NCI-H345 (cell line): Measurements from ENCODE around the gene TDP2.

Experiments
- DNase-seq: peaks from one replicate; lab custom pipeline; 2025; lab: John Stamatoyannopoulos, UW

The TDP2 gene

DNA sequence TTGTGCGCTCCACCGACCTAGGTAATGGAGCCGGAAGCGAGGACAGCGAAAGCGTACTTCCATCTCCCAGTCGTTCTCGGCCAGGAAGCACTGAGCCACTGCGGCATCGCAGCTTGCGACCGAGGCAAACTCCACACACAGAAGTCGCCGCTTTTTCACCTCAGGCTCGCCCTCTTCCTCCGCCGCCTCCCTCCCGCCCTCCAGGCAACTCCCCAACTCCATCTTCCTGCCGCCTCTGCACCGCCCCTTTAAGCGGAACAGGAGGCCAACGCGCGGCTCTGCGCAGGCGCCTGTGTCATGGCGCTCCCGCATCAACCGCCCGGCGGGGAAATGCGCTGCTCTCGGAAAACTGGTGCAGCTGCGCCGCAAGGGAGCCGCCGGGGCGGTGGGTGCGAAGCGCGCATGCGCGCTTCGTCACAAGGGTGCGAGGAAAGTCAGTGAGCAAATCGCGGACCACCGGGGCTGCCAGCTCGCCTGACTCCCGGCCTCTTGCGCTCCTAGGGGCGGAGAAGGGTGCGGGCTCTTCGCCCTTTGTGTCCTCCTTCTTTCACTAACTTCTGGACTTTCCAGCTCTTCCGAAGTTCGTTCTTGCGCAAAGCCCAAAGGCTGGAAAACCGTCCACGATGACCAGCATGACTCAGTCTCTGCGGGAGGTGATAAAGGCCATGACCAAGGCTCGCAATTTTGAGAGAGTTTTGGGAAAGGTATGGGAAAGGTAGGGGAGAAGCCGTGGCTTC, at the start of gene TDP2, which contains the start of gene ACOT13:
Gene TDP2, minus strand, starts transcription at position 259 of the 737 bp plus-strand sequence. Its CDS starts 37 bp downstream, at position 222.
Gene ACOT13, plus strand, starts transcription at position 437 of the 737 bp plus-strand sequence. Its CDS starts 187 bp downstream, at position 624.
- DNase-seq: peak; percentile 97

DNA sequence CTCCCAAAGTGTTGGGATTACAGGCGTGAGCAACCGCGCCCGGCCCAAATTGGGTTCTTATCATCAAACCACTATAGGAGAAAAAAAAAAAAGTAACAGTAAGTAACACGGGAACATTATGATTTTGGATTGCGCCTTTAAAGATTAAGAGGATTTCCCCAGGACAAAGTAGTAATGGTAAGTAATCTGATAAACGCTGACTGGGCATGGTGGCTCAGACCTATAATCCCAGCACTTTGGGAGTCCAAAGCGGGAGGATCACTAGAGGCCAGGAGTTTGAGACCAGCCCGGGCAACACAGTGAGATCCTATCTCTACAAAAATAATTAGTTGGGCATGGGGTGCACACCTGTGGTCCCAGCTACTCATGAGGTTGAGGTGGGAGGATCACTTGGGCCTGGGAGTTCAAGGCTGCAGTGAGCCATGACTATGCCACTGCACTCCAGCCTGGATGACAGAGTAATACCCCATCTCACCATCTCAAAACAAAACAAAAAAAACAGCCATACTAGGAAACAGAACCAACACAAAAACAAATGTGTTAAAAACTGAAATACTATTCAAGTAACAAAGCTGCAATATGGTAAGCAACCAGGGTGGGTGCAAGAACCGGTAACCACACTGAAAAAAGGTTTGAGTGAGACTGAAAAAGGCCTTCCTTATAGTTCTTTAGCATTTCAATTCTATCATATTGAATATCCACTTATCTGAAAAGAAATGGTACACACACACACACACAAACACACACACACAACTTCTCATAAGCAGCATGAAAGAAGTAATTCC, 44.0 kb upstream of the TDP2 start:
- no peak for DNase-seq

GRCh38 chr6:24709014-24709711, 42.5 kb upstream of the TDP2 start:
- no peak for DNase-seq

DNA sequence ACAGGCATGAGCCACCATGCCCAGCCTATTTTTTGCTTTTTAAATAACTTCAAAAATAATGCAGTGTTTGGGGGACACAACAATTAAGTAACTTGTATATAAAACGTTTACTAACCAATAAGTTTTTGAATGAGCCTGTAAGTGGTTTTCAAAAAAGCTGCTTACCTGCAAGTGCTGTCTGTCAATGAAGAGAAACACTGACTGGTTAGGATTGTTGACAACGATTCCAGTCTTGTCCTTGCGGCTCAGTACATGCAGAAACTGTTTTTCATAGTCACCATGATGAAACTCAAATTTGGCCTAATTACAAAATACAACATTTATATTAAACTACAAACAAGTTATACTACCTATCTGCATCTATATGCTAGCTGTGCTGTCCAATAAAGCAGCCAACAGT, 41.9 kb upstream of the TDP2 start:
- DNase-seq: no peak

DNA sequence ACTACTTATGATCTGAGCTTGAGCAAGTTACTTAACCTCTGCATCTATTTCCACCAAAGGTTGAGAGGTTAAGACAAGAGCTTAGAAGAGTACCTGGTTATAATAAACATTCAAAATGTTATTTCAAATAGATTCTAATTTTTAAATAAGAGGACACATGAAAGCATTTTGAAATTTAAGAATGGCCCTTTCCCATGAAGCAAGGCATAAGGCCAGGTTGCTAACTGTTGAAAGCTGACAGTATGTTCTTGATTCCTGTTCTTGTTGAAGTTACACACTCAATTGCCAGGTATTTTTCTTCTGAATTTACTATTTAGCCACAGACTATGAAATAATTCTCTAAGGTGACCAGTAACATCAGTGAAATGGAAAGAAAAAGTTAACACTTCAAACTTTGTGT, 37.8 kb upstream of the TDP2 start:
- DNase-seq: no peak

DNA sequence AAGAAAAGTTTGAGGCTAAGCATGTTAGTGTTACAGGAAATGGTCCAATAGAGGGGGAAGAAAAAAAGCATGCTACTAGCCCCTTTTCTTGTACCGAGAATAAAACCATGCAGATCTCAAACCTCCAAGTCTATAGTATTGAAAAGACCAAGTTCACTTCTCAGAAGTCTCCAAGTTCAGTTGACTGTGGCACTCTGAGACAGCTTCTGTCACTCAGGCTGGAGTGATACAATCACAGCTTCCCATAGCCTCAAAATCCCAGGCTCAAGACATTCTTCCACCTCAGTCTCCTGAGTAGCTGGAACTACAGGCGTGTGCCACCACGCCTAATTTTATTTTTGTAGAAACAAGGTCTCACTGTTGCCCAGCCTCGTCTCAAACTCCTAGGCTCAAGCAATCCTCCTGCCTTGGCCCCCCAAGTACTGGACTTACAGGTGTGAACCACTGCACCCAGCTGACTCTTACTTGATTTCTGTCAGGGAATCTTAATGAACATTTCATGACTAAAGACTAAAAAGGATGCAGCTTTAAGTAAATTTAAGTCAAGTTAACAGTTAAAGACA, 36.1 kb upstream of the TDP2 start:
- no peak for DNase-seq

GRCh38 chr6:24699521-24700359, 33.0 kb upstream of the TDP2 start:
- DNase-seq: no peak

DNA sequence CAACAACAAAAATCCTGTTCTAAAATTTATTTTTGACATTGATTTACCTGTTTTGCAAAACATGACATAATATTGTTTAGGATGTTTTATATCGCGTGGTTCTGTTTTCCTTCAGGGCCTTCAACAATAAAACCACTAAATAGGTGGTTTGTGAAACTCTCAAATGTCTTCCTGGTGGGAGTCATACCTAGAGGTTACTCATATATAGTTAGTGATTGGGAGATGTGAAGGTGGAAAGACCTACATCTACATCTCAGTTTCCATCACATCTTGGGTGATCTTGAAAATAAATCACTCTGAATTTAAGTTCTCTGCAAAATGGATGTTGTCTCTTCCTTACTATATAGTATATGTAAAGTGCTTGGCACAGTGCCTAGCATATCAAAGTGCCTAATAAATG, 29.4 kb upstream of the TDP2 start:
- no peak for DNase-seq

GRCh38 chr6:24695635-24696034, 28.9 kb upstream of the TDP2 start:
- DNase-seq: peak; percentile 57

GRCh38 chr6:24694198-24694597, 27.5 kb upstream of the TDP2 start:
- peak; percentile 27 for DNase-seq

DNA sequence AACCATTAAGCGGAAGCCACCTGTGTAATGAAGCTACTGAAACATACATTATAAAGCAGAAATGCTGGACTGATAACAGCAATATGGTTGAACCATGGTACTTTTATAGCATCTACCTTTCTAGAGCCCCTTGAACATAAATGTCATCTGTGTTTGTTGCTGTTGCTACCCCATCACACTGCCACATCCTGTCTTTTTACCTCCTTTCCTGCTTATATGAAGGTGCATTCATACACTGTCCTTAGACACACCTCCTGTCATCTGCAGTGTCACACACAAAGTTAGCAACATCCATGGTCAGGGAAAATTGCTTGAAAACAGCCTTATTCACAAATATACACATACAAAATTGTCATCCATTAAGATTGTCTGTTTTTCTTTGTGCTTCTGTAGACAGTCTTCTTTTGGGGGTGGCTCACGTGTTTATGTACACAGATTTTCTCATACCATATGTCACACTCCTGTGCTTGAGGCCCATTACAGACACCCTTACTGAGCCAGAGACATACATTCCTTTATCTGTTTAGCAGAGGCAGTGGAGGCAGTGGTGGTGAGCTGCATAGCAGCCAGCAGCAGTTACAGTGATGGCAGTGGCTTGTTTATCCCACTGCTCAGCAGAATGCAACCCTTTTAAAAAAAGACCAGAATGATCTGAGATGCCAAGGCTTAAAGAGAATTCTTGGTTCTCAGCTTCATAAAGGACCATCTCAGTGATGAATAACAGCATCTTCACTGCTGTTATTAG, 26.3 kb upstream of the TDP2 start:
- no peak for DNase-seq

GRCh38 chr6:24692415-24692814, 25.7 kb upstream of the TDP2 start:
- no peak for DNase-seq

DNA sequence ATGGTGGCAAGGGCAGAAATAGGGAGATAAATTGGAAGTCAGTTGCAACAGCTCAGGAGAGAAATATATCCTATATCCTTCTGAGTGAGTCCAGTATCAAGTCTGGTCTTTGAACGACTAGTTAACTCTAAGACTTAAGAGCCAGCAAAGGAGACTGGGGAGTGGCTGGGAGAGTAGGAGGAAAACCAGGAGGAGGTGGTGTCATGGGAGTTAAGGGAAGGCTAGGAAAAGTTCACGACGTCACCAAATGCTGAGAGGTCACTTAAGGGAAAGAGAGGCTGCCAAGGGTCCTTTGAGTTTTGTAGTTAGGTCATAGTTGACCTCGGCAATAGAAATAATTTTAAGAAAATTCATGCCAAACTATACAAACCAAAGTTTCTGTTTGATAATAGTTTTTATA, 25.3 kb upstream of the TDP2 start:
- DNase-seq: no peak

DNA sequence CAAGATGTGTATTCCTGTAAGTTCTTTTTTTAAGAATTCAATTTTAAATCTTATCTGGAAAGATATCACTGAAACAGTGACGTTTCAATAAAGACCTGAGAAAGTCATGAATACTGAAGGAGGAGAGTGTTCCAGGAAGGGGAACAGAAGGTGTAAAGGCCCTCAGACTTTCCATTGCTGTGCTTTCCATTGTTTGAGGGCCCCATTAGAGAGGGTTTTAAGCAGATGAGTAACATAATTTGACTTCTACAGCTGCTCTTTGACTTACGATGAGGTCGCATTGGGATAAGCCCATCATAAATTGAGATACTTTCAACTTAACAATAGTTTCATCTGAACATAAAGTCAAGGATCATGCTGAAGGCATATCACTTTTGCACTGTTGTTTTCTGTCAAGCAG, 24.9 kb upstream of the TDP2 start:
- DNase-seq: no peak

GRCh38 chr6:24690593-24690992, 23.9 kb upstream of the TDP2 start:
- DNase-seq: no peak

DNA sequence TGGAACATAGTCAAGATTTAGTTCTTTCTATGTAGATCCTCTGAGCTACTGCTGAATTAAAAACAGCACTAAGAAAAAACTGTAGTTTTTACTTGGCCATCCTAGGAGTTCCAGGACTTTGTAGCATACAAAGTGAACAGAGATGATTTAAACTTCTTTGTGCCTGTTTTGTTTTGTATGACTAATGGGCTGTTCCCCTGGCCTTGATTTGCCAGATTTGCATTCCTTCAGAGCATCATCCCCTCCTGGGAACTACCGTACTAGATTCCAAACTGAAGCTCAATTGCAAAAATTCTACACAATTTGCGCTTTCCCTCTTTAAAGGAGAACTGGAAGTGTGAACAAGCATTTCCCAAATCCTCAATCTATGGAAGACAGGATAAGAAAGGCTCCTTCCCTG, 23.3 kb upstream of the TDP2 start:
- no peak for DNase-seq

DNA sequence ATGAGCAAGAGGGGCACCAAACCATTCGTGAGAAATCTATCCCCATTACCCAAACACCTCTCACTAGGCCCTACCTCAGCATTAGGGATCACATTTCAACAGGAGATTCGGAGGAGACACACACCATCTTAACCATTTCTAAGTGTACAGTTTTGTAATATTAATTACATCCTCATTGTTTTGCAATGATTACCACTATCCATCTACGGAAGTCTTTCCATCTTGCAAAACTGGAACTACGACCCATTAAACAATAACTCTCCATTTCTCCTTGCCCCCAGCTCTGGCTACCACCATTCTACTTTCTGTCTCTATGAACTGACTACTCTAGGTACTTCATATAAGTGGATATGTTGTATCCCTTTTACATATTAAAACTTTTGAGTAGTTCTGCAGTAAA, 20.2 kb upstream of the TDP2 start:
- no peak for DNase-seq

GRCh38 chr6:24686408-24686807, 19.7 kb upstream of the TDP2 start:
- DNase-seq: no peak

- no peak for DNase-seq
These were observed 16.9 kb upstream of the TDP2 start for GRCh38 chr6:24683297-24684296.

GRCh38 chr6:24680582-24680981, 13.9 kb upstream of the TDP2 start:
- DNase-seq: no peak
